H9 (cell line): ENCODE results near the gene HOXB6. TPM values are rescaled to one million over a fixed set of nuclear protein-coding genes. Genes with fewer than 3 reads are reported as not detected.

Experiments
- DNase-seq: peaks from one replicate; pipeline ENCODE4 v3.0.0-alpha.2; 2017
- H2AFZ ChIP-seq: one replicate; pipeline ENCODE4 v1.6.1; 2013; ENCODE audit warnings: mild to moderate bottlenecking, low read length, control low read depth, moderate library complexity
- H2AK5ac ChIP-seq: 2 replicates; pipeline ENCODE4 v1.6.1; 2013; ENCODE audit warnings: low read length, control low read depth, mixed read lengths; ENCODE audit not compliant: insufficient read length
- H2BK120ac ChIP-seq: one replicate; pipeline ENCODE4 v1.6.1; 2013; ENCODE audit warnings: low read depth, mild to moderate bottlenecking, low read length, control low read depth, inconsistent platforms; ENCODE audit not compliant: poor library complexity, severe bottlenecking
- H2BK12ac ChIP-seq: 2 replicates; pipeline ENCODE4 v1.6.1; 2013; ENCODE audit warnings: low read length, control low read depth, mixed read lengths, low read depth; ENCODE audit not compliant: insufficient read length
- H2BK15ac ChIP-seq: 2 replicates; pipeline ENCODE4 v1.6.1; 2013; ENCODE audit warnings: low read depth, low read length, control low read depth
- H2BK20ac ChIP-seq: one replicate; pipeline ENCODE4 v1.6.1; 2013; ENCODE audit warnings: low read depth, mild to moderate bottlenecking, low read length, control low read depth, inconsistent platforms; ENCODE audit not compliant: poor library complexity, severe bottlenecking
- H2BK5ac ChIP-seq: 2 replicates; pipeline ENCODE4 v1.6.1; 2013; ENCODE audit warnings: low read length, control low read depth, mixed read lengths; ENCODE audit not compliant: insufficient read length
- H3K14ac ChIP-seq: 2 replicates; pipeline ENCODE4 v1.6.1; 2013; ENCODE audit warnings: low read length, control low read depth; ENCODE audit not compliant: insufficient read depth
- H3K18ac ChIP-seq: 2 replicates; pipeline ENCODE4 v1.6.1; 2013; ENCODE audit warnings: low read depth, mild to moderate bottlenecking, mixed read lengths, low read length, control low read depth; ENCODE audit not compliant: insufficient read length
- H3K23ac ChIP-seq: 2 replicates; pipeline ENCODE4 v1.6.1; 2013; ENCODE audit warnings: low read length, control low read depth, mixed read lengths, low read depth; ENCODE audit not compliant: insufficient read length
- H3K23me2 ChIP-seq: 2 replicates; pipeline ENCODE4 v1.6.1; 2013; ENCODE audit warnings: low read depth, mild to moderate bottlenecking, mixed read lengths, low read length, control low read depth; ENCODE audit not compliant: insufficient read length, poor library complexity, severe bottlenecking
- H3K27ac ChIP-seq: 2 replicates; pipeline ENCODE4 v1.5.1; 2013; ENCODE audit warnings: low read length, control low read depth, mixed read lengths, low read depth; ENCODE audit not compliant: insufficient read length
- H3K27me3 ChIP-seq: 2 replicates; pipeline ENCODE4 v1.6.1; 2013; ENCODE audit warnings: low read length, control low read depth, inconsistent platforms; ENCODE audit not compliant: insufficient read depth
- H3K4ac ChIP-seq: 2 replicates; pipeline ENCODE4 v1.6.1; 2013; ENCODE audit warnings: low read depth, mild to moderate bottlenecking, control low read depth, inconsistent platforms, low read length, moderate library complexity
- H3K4me1 ChIP-seq: 2 replicates; pipeline ENCODE4 v1.6.1; 2013; ENCODE audit warnings: low read length, control low read depth, inconsistent platforms; ENCODE audit not compliant: insufficient read depth
- H3K4me2 ChIP-seq: 2 replicates; pipeline ENCODE4 v1.6.1; 2013; ENCODE audit warnings: low read length, control low read depth, mixed read lengths; ENCODE audit not compliant: insufficient read length, insufficient read depth
- H3K56ac ChIP-seq: 2 replicates; pipeline ENCODE4 v1.6.1; 2013; ENCODE audit warnings: low read depth, mild to moderate bottlenecking, mixed read lengths, low read length, control low read depth; ENCODE audit not compliant: insufficient read length
- H3K79me1 ChIP-seq: 2 replicates; pipeline ENCODE4 v1.6.1; 2013; ENCODE audit warnings: low read depth, mild to moderate bottlenecking, moderate library complexity, low read length, control low read depth, inconsistent platforms; ENCODE audit not compliant: insufficient read depth, poor library complexity, severe bottlenecking
- H3K79me2 ChIP-seq: 2 replicates; pipeline ENCODE4 v1.6.1; 2013; ENCODE audit warnings: low read length, control low read depth, inconsistent platforms; ENCODE audit not compliant: insufficient read depth
- H3K9ac ChIP-seq: 2 replicates; pipeline ENCODE4 v1.6.1; 2013; ENCODE audit warnings: low read length, control low read depth, mixed read lengths; ENCODE audit not compliant: insufficient read length; ENCODE audit errors: extremely low read depth
- H3K9me3 ChIP-seq: one replicate; pipeline ENCODE4 v1.6.1; 2013; ENCODE audit warnings: low read depth, low read length, inconsistent platforms; ENCODE audit not compliant: control insufficient read depth
- H3T11ph ChIP-seq: one replicate; pipeline ENCODE4 v1.6.1; 2013; ENCODE audit warnings: mild to moderate bottlenecking, low read length, control low read depth, inconsistent platforms
- H4K20me1 ChIP-seq: one replicate; pipeline ENCODE4 v1.6.1; 2013; ENCODE audit not compliant: control insufficient read depth, insufficient read length, insufficient read depth
- H4K5ac ChIP-seq: 2 replicates; pipeline ENCODE4 v1.6.1; 2013; ENCODE audit warnings: low read depth, mild to moderate bottlenecking, mixed read lengths, low read length, control low read depth; ENCODE audit not compliant: insufficient read length
- H4K8ac ChIP-seq: replicated peaks from 2 replicates; pipeline ENCODE4 v1.6.1; 2013; ENCODE audit warnings: low read length, control low read depth, mixed read lengths, low read depth; ENCODE audit not compliant: insufficient read length
- H4K91ac ChIP-seq: 2 replicates; pipeline ENCODE4 v1.6.1; 2013; ENCODE audit warnings: low read depth, mild to moderate bottlenecking, moderate library complexity, mixed read lengths, low read length, control low read depth; ENCODE audit not compliant: insufficient read length
- H3K27ac Mint-ChIP-seq, 3 experiments: 2 replicates in 2 of 3; 3 replicates in 1 of 3; pipeline ENCODE4 v1.8.0; 2020 to 2021; ENCODE audit warnings: mixed read lengths in 3 of 3, mild to moderate bottlenecking in 1 of 3, moderate library complexity in 1 of 3
- H3K27me3 Mint-ChIP-seq: 2 replicates; pipeline ENCODE4 v1.8.0; 2021; ENCODE audit warnings: low read depth, mild to moderate bottlenecking, moderate library complexity, mixed read lengths
- H3K36me3 Mint-ChIP-seq, 3 experiments: 2 replicates in 2 of 3; 3 replicates in 1 of 3; pipeline ENCODE4 v1.8.0; 2020 to 2021; ENCODE audit warnings: low read depth in 3 of 3, mixed read lengths in 3 of 3; ENCODE audit not compliant: insufficient read depth in 1 of 3
- H3K4me1 Mint-ChIP-seq, 2 experiments: 2 replicates each; pipeline ENCODE4 v1.8.0; 2020; ENCODE audit warnings: mixed read lengths in 2 of 2
- H3K4me3 Mint-ChIP-seq, 2 experiments: 2 replicates in 1 of 2; 3 replicates in 1 of 2; pipeline ENCODE4 v1.8.0; 2020 to 2021; ENCODE audit warnings: mild to moderate bottlenecking in 2 of 2, mixed read lengths in 2 of 2, moderate library complexity in 1 of 2
- H3K9me3 Mint-ChIP-seq, 2 experiments: 2 replicates in 1 of 2; 3 replicates in 1 of 2; pipeline ENCODE4 v1.8.0; 2020; ENCODE audit warnings: mild to moderate bottlenecking in 2 of 2, mixed read lengths in 2 of 2, moderate library complexity in 1 of 2
- CTCF ChIP-seq: fragments of 200-600 bp; sonication (generic); conservative IDR thresholded peaks from 3 replicates; pipeline ENCODE4 v1.8.0; 2021; ENCODE audit warnings: antibody characterized with exemption, mild to moderate bottlenecking
- WGBS: extraction: QIAGEN DNeasy Blood & Tissue Kit; methylation state at CpG from one replicate; pipeline ENCODE4 v1.1.7; 2013; ENCODE audit warnings: missing lambda C conversion rate, low lambda C conversion rate, mixed read lengths; ENCODE audit not compliant: insufficient read length; ENCODE audit errors: extremely low coverage; 5-methylcytosine and 5-hydroxymethylcytosine counted together
- total RNA-seq: library from RNA; stranded (reverse); gene quantifications from 2 replicates; pipeline ENCODE4 v1.2.1, GENCODE V29; 2021

Gene HOXB6
- total RNA-seq, 1 experiment from 2014 or later = not detected

GRCh38 chr17:48649741-48650140 is 45.0 kb upstream of the HOXB6 start:
- Mint-ChIP-seq H3K27me3 (peaks cover 97% of the 10 kb centered on the region), H3K4me3 (no peak overlapping the region), H3K36me3 (no peaks in the 10 kb centered on the region), H3K4me1 (peaks cover 5 to 10% of the 10 kb centered on the region in 2 experiments), H3K27ac (no peak overlapping the region; a peak in 1 of 7 replicates), H3K9me3 (peaks cover 3 to 7% of the 10 kb centered on the region in 2 experiments; a peak in 3 of 5 replicates)
- Histone ChIP-seq H2BK15ac (no peak overlapping the region), H3K23ac (no peak overlapping the region), H2BK120ac (no peak overlapping the region), H3K27me3 (peaks cover 46% of the 10 kb centered on the region), H3K4ac (no peak overlapping the region), H3K4me1 (no peaks in the 10 kb centered on the region), H3K23me2 (peaks cover 8% of the 10 kb centered on the region), H3T11ph (no peak overlapping the region), H3K56ac (no peak overlapping the region), H3K9ac (no peak overlapping the region), H3K79me1 (no peaks in the 10 kb centered on the region), H3K4me2 (no peak overlapping the region), H3K18ac (no peak overlapping the region), H2BK12ac (no peak overlapping the region), H4K20me1 (no peaks in the 10 kb centered on the region), H2BK20ac (no peak overlapping the region), H2AFZ (no peak overlapping the region), H2AK5ac (no peak overlapping the region), H2BK5ac (no peak overlapping the region), H3K27ac (no peak overlapping the region), H4K91ac (no peak overlapping the region), H3K79me2 (no peaks in the 10 kb centered on the region), H4K5ac (no peak overlapping the region), H3K9me3 (no peaks in the 10 kb centered on the region), H4K8ac (no peak overlapping the region), H3K14ac (no peak overlapping the region)
- no peak for DNase-seq
- no CpG with 5 or more reads among the region's 1 CpG for WGBS
- TF ChIP-seq CTCF = no peak
